ENCODE results near the gene CDC14C.

CDC14C gene

GRCh38 chr7:48932126-48932910, 8.0 kb downstream of the CDC14C start:
- no peak overlapping the region for H3K4me3 ChIP-seq (ENCODE audit: low read length)

GRCh38 chr7:48933549-48934085, 9.3 kb downstream of the CDC14C start:
- Histone ChIP-seq H3K36me3 (ENCODE audit: control insufficient read depth, insufficient read depth, low read length, severe bottlenecking) (no peaks in the 10 kb centered on the region), H3K9me3 (ENCODE audit: control insufficient read depth, low read length) (no peaks in the 10 kb centered on the region), H3K4me1 (ENCODE audit: control insufficient read depth, insufficient read depth, low read length) (peaks cover 7% of the 10 kb centered on the region), H3K4me3 (ENCODE audit: low read length) (no peak overlapping the region), H3K27me3 (replicated peaks; ENCODE audit: control insufficient read depth, insufficient read depth, low read length) (no peaks in the 10 kb centered on the region), H3K9ac (ENCODE audit: low read length) (no peak overlapping the region)
- DNase-seq (ENCODE audit: low read depth), result no peak

More at GRCh38 chr7:48932126-48932910, 8.0 kb downstream of the CDC14C start:
- Histone ChIP-seq H3K4me1 (ENCODE audit: control insufficient read depth, insufficient read depth, low read length) (no peaks in the 10 kb centered on the region), H3K9ac (ENCODE audit: low read length) (no peak overlapping the region), H3K36me3 (ENCODE audit: control insufficient read depth, insufficient read depth, low read length, severe bottlenecking) (no peaks in the 10 kb centered on the region), H3K27me3 (replicated peaks; ENCODE audit: control insufficient read depth, insufficient read depth, low read length) (no peaks in the 10 kb centered on the region), H3K9me3 (ENCODE audit: control insufficient read depth, low read length) (no peaks in the 10 kb centered on the region)
- DNase-seq (ENCODE audit: low read depth), result no peak

GRCh38 chr7:48938539-48939295, 14.4 kb downstream of the CDC14C start:
- no peak for DNase-seq (ENCODE audit: low read depth)
- no peaks in the 10 kb centered on the region for H3K9me3 ChIP-seq (ENCODE audit: control insufficient read depth, low read length)
- peaks cover 15% of the 10 kb centered on the region for H3K4me1 ChIP-seq (ENCODE audit: control insufficient read depth, insufficient read depth, low read length)

GRCh38 chr7:48943279-48943990, 19.1 kb downstream of the CDC14C start:
- Histone ChIP-seq H3K4me1 (ENCODE audit: control insufficient read depth, insufficient read depth, low read length) (peaks cover 14% of the 10 kb centered on the region), H3K4me3 (ENCODE audit: low read length) (no peak overlapping the region), H3K9me3 (ENCODE audit: control insufficient read depth, low read length) (peaks cover 2% of the 10 kb centered on the region), H3K27me3 (replicated peaks; ENCODE audit: control insufficient read depth, insufficient read depth, low read length) (no peaks in the 10 kb centered on the region), H3K9ac (ENCODE audit: low read length) (no peak overlapping the region), H3K36me3 (ENCODE audit: control insufficient read depth, insufficient read depth, low read length, severe bottlenecking) (no peaks in the 10 kb centered on the region)
- no peak for DNase-seq (ENCODE audit: low read depth)

More at GRCh38 chr7:48938539-48939295, 14.4 kb downstream of the CDC14C start:
- Histone ChIP-seq H3K27me3 (replicated peaks; ENCODE audit: control insufficient read depth, insufficient read depth, low read length) (no peaks in the 10 kb centered on the region), H3K36me3 (ENCODE audit: control insufficient read depth, insufficient read depth, low read length, severe bottlenecking) (no peaks in the 10 kb centered on the region), H3K9ac (ENCODE audit: low read length) (no peak overlapping the region), H3K4me3 (ENCODE audit: low read length) (no peak overlapping the region)

GRCh38 chr7:48955916-48956315, 31.6 kb downstream of the CDC14C start:
- Histone ChIP-seq H3K36me3 (ENCODE audit: control insufficient read depth, insufficient read depth, low read length, severe bottlenecking) (no peaks in the 10 kb centered on the region), H3K9me3 (ENCODE audit: control insufficient read depth, low read length) (no peaks in the 10 kb centered on the region), H3K9ac (ENCODE audit: low read length) (no peak overlapping the region), H3K4me3 (ENCODE audit: low read length) (no peak overlapping the region), H3K27me3 (replicated peaks; ENCODE audit: control insufficient read depth, insufficient read depth, low read length) (no peaks in the 10 kb centered on the region), H3K4me1 (ENCODE audit: control insufficient read depth, insufficient read depth, low read length) (no peaks in the 10 kb centered on the region)
- DNase-seq (ENCODE audit: low read depth), result no peak

- DNase-seq (ENCODE audit: low read depth), result no peak
- Histone ChIP-seq H3K9ac (ENCODE audit: low read length) (no peak overlapping the region), H3K9me3 (ENCODE audit: control insufficient read depth, low read length) (no peaks in the 10 kb centered on the region), H3K36me3 (ENCODE audit: control insufficient read depth, insufficient read depth, low read length, severe bottlenecking) (no peaks in the 10 kb centered on the region), H3K27me3 (replicated peaks; ENCODE audit: control insufficient read depth, insufficient read depth, low read length) (no peaks in the 10 kb centered on the region), H3K4me3 (ENCODE audit: low read length) (no peak overlapping the region), H3K4me1 (ENCODE audit: control insufficient read depth, insufficient read depth, low read length) (peaks cover 19% of the 10 kb centered on the region)
Observed at GRCh38 chr7:48959676-48960075, 35.3 kb downstream of the CDC14C start.

GRCh38 chr7:48962821-48963505, 38.6 kb downstream of the CDC14C start:
- Histone ChIP-seq H3K27me3 (replicated peaks; ENCODE audit: control insufficient read depth, insufficient read depth, low read length) (no peaks in the 10 kb centered on the region), H3K36me3 (ENCODE audit: control insufficient read depth, insufficient read depth, low read length, severe bottlenecking) (no peaks in the 10 kb centered on the region), H3K4me3 (ENCODE audit: low read length) (peak overlapping the region; percentile 24), H3K9me3 (ENCODE audit: control insufficient read depth, low read length) (no peaks in the 10 kb centered on the region), H3K9ac (ENCODE audit: low read length) (no peak overlapping the region), H3K4me1 (ENCODE audit: control insufficient read depth, insufficient read depth, low read length) (peaks cover 19% of the 10 kb centered on the region)
- no peak for DNase-seq (ENCODE audit: low read depth)

- no peak overlapping the region for H3K9ac ChIP-seq (ENCODE audit: low read length)
- H3K4me1 ChIP-seq (ENCODE audit: control insufficient read depth, insufficient read depth, low read length), result peaks cover 19% of the 10 kb centered on the region
- H3K4me3 ChIP-seq (ENCODE audit: low read length), result no peak overlapping the region
- no peaks in the 10 kb centered on the region for H3K36me3 ChIP-seq (ENCODE audit: control insufficient read depth, insufficient read depth, low read length, severe bottlenecking)
- DNase-seq (ENCODE audit: low read depth), result no peak
- no peaks in the 10 kb centered on the region for H3K27me3 ChIP-seq (replicated peaks; ENCODE audit: control insufficient read depth, insufficient read depth, low read length)
- H3K9me3 ChIP-seq (ENCODE audit: control insufficient read depth, low read length), result no peaks in the 10 kb centered on the region
Observed at GRCh38 chr7:48964074-48964473, 39.7 kb downstream of the CDC14C start.

GRCh38 chr7:48971173-48971572, 46.8 kb downstream of the CDC14C start:
- Histone ChIP-seq H3K4me3 (ENCODE audit: low read length) (no peak overlapping the region), H3K9me3 (ENCODE audit: control insufficient read depth, low read length) (peaks cover 2% of the 10 kb centered on the region), H3K27me3 (replicated peaks; ENCODE audit: control insufficient read depth, insufficient read depth, low read length) (no peaks in the 10 kb centered on the region), H3K36me3 (ENCODE audit: control insufficient read depth, insufficient read depth, low read length, severe bottlenecking) (no peaks in the 10 kb centered on the region), H3K4me1 (ENCODE audit: control insufficient read depth, insufficient read depth, low read length) (no peaks in the 10 kb centered on the region), H3K9ac (ENCODE audit: low read length) (no peak overlapping the region)
- no peak for DNase-seq (ENCODE audit: low read depth)

- H3K27me3 ChIP-seq (replicated peaks; ENCODE audit: control insufficient read depth, insufficient read depth, low read length), result no peaks in the 10 kb centered on the region
- DNase-seq (ENCODE audit: low read depth), result no peak
- H3K4me1 ChIP-seq (ENCODE audit: control insufficient read depth, insufficient read depth, low read length), result no peaks in the 10 kb centered on the region
- no peak overlapping the region for H3K4me3 ChIP-seq (ENCODE audit: low read length)
- H3K9me3 ChIP-seq (ENCODE audit: control insufficient read depth, low read length), result peaks cover 1% of the 10 kb centered on the region
- H3K9ac ChIP-seq (ENCODE audit: low read length), result no peak overlapping the region
- no peaks in the 10 kb centered on the region for H3K36me3 ChIP-seq (ENCODE audit: control insufficient read depth, insufficient read depth, low read length, severe bottlenecking)
Observed at GRCh38 chr7:48976253-48976652, 51.9 kb downstream of the CDC14C start.

All from adipocyte (in vitro differentiated cells).